GM12878 (cell line): ENCODE data around the gene NEGR1. TPM values are rescaled to one million over a fixed set of nuclear protein-coding genes. Genes with fewer than 3 reads are reported as not detected.

ENCODE experiments used
- ATAC-seq: fragments of 200-7000 bp; cut with Tn5 transposase; 3 replicates; pipeline ENCODE4 v1.9.1; 2020; ENCODE audit warnings: mild to moderate bottlenecking, moderate library complexity
- BruUV-seq: library from RNA; stranded (reverse); fragments of 400-500 nt; replicated peaks from 2 replicates; lab custom pipeline; 2021; lab: Mats Ljungman, UMichigan
- CTCF ChIA-PET: fragments of 300-600 bp; sonication (Branson Sonifier 250); formaldehyde crosslinking; extraction: SDS; loops from one replicate; lab custom pipeline; 2021; ENCODE audit warnings: inconsistent platforms; lab: Yijun Ruan, JAX
- POLR2A ChIA-PET: fragments of 350-600 bp; formaldehyde crosslinking; extraction: SDS; loops from one replicate; lab custom pipeline; 2021; ENCODE audit warnings: inconsistent platforms; lab: Charles Lee
- RAD21 ChIA-PET: fragments of 300-600 bp; sonication (Branson Sonifier 250); formaldehyde crosslinking; loops from one replicate; lab custom pipeline; 2023; ENCODE audit warnings: antibody characterized with exemption; ENCODE audit not compliant: unreplicated experiment; lab: Charles Lee
- SMC1A ChIA-PET: fragments of 300-600 bp; sonication (Branson Sonifier 250); formaldehyde crosslinking; loops from one replicate; lab custom pipeline; 2023; ENCODE audit not compliant: unreplicated experiment, uncharacterized antibody; lab: Charles Lee
- DNase-seq: peaks from one replicate; pipeline ENCODE4 v3.0.0-alpha.2; 2011; ENCODE audit warnings: low read depth, low spot score
- FAIRE-seq: peaks from 3 replicates; lab custom pipeline; 2011; peaks lifted over from hg19 to GRCh38; lab: Jason Lieb, UNC
- H2AFZ ChIP-seq: 2 replicates; pipeline ENCODE4 v1.6.0; 2011; ENCODE audit warnings: low read depth, low read length, control low read depth; ENCODE audit not compliant: control insufficient read depth
- H3K27ac ChIP-seq: 2 replicates; pipeline ENCODE4 v1.5.1; 2011; ENCODE audit warnings: control low read depth; ENCODE audit not compliant: control insufficient read depth, insufficient read depth
- H3K27me3 ChIP-seq, 2 experiments: replicated peaks in 1 of 2; 2 replicates each; pipeline versions ENCODE4 v1.6.0 to v1.6.1; 2011; ENCODE audit warnings: low read length in 1 of 2; ENCODE audit not compliant: control insufficient read depth in 2 of 2, insufficient read depth in 2 of 2
- H3K36me3 ChIP-seq, 2 experiments: 2 replicates each; pipeline ENCODE4 v1.5.1; 2011; ENCODE audit warnings: low read length in 1 of 2; ENCODE audit not compliant: control insufficient read depth in 2 of 2, insufficient read depth in 2 of 2
- H3K4me1 ChIP-seq: 2 replicates; pipeline ENCODE4 v1.6.1; 2011; ENCODE audit warnings: mild to moderate bottlenecking, low read length, moderate library complexity, mixed read lengths; ENCODE audit not compliant: control insufficient read depth, insufficient read depth
- H3K4me2 ChIP-seq: 2 replicates; pipeline ENCODE4 v1.6.0; 2011; ENCODE audit warnings: control low read depth; ENCODE audit not compliant: control insufficient read depth, insufficient read depth
- H3K4me3 ChIP-seq: fragments of 200-600 bp; sonication (generic); 2 replicates; pipeline ENCODE4 v1.5.1; 2016
- H3K79me2 ChIP-seq: 2 replicates; pipeline ENCODE4 v1.6.0; 2011; ENCODE audit warnings: low read length; ENCODE audit not compliant: control insufficient read depth, insufficient read depth
- H3K9ac ChIP-seq: 2 replicates; pipeline ENCODE4 v1.8.0; 2011; ENCODE audit warnings: low read length, control low read depth, mixed read lengths; ENCODE audit not compliant: control insufficient read depth, insufficient read depth
- H3K9me3 ChIP-seq: replicated peaks from 3 replicates; pipeline ENCODE4 v1.5.1; 2011; ENCODE audit warnings: mild to moderate bottlenecking, low read length; ENCODE audit not compliant: control insufficient read depth, insufficient read depth
- H4K20me1 ChIP-seq: 2 replicates; pipeline ENCODE4 v1.6.0; 2011; ENCODE audit not compliant: control insufficient read depth, insufficient read depth
- ATF7 ChIP-seq: fragments of 450-650 bp; IDR thresholded peaks from 2 replicates; pipeline ENCODE4 v1.6.1; 2016; ENCODE audit warnings: low read depth, mild to moderate bottlenecking
- DPF2 ChIP-seq: fragments of 450-650 bp; IDR thresholded peaks from 2 replicates; pipeline ENCODE4 v1.6.1; 2017; ENCODE audit warnings: mild to moderate bottlenecking
- STAT3 ChIP-seq: IDR thresholded peaks from 2 replicates; pipeline ENCODE4 v1.6.1; 2011; ENCODE audit warnings: low read depth, low read length, improper control_type of control experiment
- WGBS: methylation state at CpG from one replicate; pipeline ENCODE4 v1.1.6; 2016; ENCODE audit warnings: low lambda C conversion rate; ENCODE audit not compliant: insufficient replicate concordance, insufficient coverage; ENCODE audit errors: missing lambda C conversion rate; 5-methylcytosine and 5-hydroxymethylcytosine counted together
- in situ Hi-C: fragments of 300-500 bp; cut with MboI; formaldehyde crosslinking; loops from 9 replicates; pipeline ENCODE4 v1.14.3; 2018; ENCODE audit warnings: mixed read lengths
- intact Hi-C: fragments of 100-400 bp; cut with micrococcal nuclease; formaldehyde crosslinking; loops from one replicate; pipeline ENCODE4 v1.14.2; 2022; ENCODE audit not compliant: unreplicated experiment
- polyA plus RNA-seq, 11 experiments: library from polyadenylated mRNA; depleted of rRNA in 4 of 11; unstranded in 6 of 11; stranded (reverse) in 5 of 11; fragments of >200 nt; fragmentation: Nextera tagmentation in 4 of 11; fragmentation: Illumina TruSeq in 1 of 11; extraction: Ambion mirVana in 4 of 11; extraction: Trizol in 1 of 11; gene quantifications; 1 replicate in 1 of 11; 2 replicates in 10 of 11; pipeline versions ENCODE4 v1.2.1 to v1.2.3, GENCODE V29; 2011 to 2016; ENCODE audit warnings: inconsistent platforms in 2 of 11, missing spikeins in 2 of 11, low read depth in 1 of 11
- total RNA-seq, 4 experiments: library from RNA; depleted of rRNA in 3 of 4; stranded (reverse); fragments of >200 nt in 3 of 4; fragmentation: Illumina TruSeq in 1 of 4; extraction: Trizol in 1 of 4; gene quantifications; 2 replicates each; pipeline versions ENCODE4 v1.2.1 to v1.2.3, GENCODE V29; 2013 to 2021

Gene NEGR1
- total and polyA plus RNA-seq, 10 of the 15 experiments (the other 5 are each of a cell fraction or from before 2014, with no cell fraction given) = under 0.01 to 0.03 (median 0.01) TPM; not detected in 7

- Histone ChIP-seq H3K27ac (no peak overlapping the region), H3K36me3 (no peaks in the 10 kb centered on the region), H3K4me1 (no peaks in the 10 kb centered on the region), H3K79me2 (no peaks in the 10 kb centered on the region), H3K4me3 (no peak overlapping the region), H3K27me3 (no peaks in the 10 kb centered on the region), H3K9ac (no peak overlapping the region), H3K4me2 (no peak overlapping the region), H2AFZ (no peak overlapping the region), H3K9me3 (no peaks in the 10 kb centered on the region), H4K20me1 (no peaks in the 10 kb centered on the region)
- ChIA-PET POLR2A (no interaction called here), RAD21 (no interaction called here), CTCF (interaction anchor here (1.2 kb wide), 1 partner anchor 19 kb away, joined by 4 read pairs; no protein-coding TSS in a partner anchor), SMC1A (interaction anchor here (1.1 kb wide), 1 partner anchor 8 kb away, joined by 4 read pairs; no protein-coding TSS in a partner anchor)
- in situ Hi-C loops (no loop called here), intact Hi-C loops (no loop called here)
- ATAC-seq = no peak
- TF ChIP-seq STAT3 = no peak
- TF ChIP-seq DPF2 = no peak
- no peak for FAIRE-seq
- no TSS peak for BruUV-seq
- 12% methylated on average over 3 of the region's 3 CpGs for WGBS
- DNase-seq = no peak
These were observed 632.2 kb downstream of the NEGR1 start for GRCh38 chr1:71650119-71650518.

- no peaks in the 10 kb centered on the region for H3K4me1 ChIP-seq
- intact Hi-C loops = no loop called here
- no peaks in the 10 kb centered on the region for H3K27me3 ChIP-seq
- H3K36me3 ChIP-seq = no peaks in the 10 kb centered on the region
- H3K4me3 ChIP-seq = no peak overlapping the region
- no TSS peak for BruUV-seq
- in situ Hi-C loops = no loop called here
- no peaks in the 10 kb centered on the region for H3K9me3 ChIP-seq
- no peaks in the 10 kb centered on the region for H4K20me1 ChIP-seq
- CTCF ChIA-PET = interaction anchor here (1.2 kb wide), 1 partner anchor 20 kb away, joined by 4 read pairs; no protein-coding TSS in a partner anchor
- RAD21 ChIA-PET = no interaction called here
- no peak for FAIRE-seq
- WGBS = 0% methylated on average over 1 of the region's 1 CpG
- ATAC-seq = no peak
- no peak overlapping the region for H3K27ac ChIP-seq
- H2AFZ ChIP-seq = no peak overlapping the region
- no peaks in the 10 kb centered on the region for H3K79me2 ChIP-seq
- SMC1A ChIA-PET = interaction anchor here (0.6 kb wide), 1 partner anchor 170 kb away, joined by 5 read pairs; no protein-coding TSS in a partner anchor
- POLR2A ChIA-PET = no interaction called here
- no peak overlapping the region for H3K9ac ChIP-seq
- H3K4me2 ChIP-seq = no peak overlapping the region
- TF ChIP-seq ATF7 = no peak
- DNase-seq = no peak
These were observed 632.7 kb downstream of the NEGR1 start for GRCh38 chr1:71649608-71650007.
